Hematopoietic multipotent progenitor cell treated with erythropoietin and hydrocortisone succinate and interleukin-3 and kit ligand, for 6 days (in vitro differentiated cells): Measurements from ENCODE around the gene RTN4R.
"Not testable (repeated sequence)": the region's sequence is repeated elsewhere in the genome, so short reads cannot be mapped to it uniquely, and the experiment has no call there.

Experiments
- DNase-seq: peaks from one replicate; pipeline ENCODE4 v3.0.0-alpha.2; 2015

Gene RTN4R

DNA sequence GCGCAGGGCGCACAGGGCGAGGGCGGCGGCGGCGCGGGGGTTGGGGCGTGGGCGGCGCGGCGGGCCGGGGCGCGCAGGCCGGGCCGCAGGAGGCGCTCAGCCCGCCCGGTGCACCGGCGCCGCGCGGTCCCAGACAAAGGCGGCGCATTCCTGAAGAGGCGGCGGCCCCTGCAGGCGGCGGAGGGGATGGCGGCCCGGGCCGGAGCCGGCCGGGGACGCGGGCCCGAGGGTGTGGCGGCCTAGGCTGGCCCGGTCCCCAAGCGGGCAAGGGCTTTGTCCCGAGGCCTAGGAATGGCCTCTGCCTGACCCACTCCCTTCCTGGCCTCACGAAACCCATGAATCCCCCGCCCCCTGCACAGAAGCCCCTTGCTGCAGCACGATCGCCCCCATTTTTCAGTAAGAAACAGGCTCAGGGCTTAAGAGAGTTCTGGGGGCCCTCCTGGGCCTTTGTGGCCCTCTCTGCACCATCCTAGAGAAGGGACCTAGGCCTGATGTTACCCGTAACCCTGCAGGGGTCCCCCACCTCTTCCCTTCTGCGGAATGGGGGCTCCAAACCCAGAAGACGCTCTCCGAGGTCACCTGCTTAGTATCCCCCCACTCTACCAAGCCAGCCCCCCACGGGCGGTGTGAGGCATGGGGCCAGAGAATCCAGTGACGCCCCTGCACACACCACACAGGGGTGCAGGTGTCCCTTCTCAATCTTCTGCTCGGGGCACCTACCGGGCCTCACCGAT is at the start of gene RTN4R:
TSS of gene RTN4R (minus strand) at position 40 of the 734 bp plus-strand sequence. CDS start 226 bp downstream, outside the sequence.
- peak; percentile 72 for DNase-seq

DNA sequence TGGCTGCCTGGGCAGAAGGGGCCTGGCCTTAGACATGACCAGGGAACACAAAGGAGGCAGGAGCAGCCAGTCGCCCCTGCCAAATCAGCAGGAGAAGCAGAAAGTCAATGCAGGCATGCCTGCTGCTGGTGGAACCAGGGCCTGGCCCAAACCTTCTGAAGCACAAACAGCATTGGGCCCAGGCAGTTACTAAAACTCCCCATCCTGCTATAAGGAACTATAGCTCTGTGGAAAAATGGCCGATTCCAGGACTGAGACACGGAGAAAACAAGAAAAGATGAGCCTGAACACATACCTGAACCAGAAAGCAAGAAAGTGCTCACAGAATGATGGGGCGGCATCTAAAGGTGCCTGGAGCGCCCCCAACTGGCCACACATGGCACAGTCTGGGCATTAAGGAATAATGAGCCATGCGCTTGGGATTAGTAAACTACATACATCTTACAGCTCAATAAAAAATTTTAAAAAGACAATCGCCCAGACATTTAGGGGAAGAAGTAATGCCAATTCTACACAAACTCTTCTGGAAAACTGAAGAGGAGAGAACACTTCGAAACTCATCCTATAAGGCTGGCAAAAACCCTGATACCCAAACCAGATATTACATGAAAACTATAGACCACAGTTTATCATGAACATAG is 49.4 kb upstream of the RTN4R start:
- DNase-seq = peak; percentile 37

- DNase-seq = no peak
Measured at GRCh38 chr22:20316844-20317401, 48.8 kb upstream of the RTN4R start.

GRCh38 chr22:20316217-20316843 is 48.2 kb upstream of the RTN4R start:
- no peak for DNase-seq

GRCh38 chr22:20315337-20316216 is 47.5 kb upstream of the RTN4R start:
- DNase-seq = no peak

DNA sequence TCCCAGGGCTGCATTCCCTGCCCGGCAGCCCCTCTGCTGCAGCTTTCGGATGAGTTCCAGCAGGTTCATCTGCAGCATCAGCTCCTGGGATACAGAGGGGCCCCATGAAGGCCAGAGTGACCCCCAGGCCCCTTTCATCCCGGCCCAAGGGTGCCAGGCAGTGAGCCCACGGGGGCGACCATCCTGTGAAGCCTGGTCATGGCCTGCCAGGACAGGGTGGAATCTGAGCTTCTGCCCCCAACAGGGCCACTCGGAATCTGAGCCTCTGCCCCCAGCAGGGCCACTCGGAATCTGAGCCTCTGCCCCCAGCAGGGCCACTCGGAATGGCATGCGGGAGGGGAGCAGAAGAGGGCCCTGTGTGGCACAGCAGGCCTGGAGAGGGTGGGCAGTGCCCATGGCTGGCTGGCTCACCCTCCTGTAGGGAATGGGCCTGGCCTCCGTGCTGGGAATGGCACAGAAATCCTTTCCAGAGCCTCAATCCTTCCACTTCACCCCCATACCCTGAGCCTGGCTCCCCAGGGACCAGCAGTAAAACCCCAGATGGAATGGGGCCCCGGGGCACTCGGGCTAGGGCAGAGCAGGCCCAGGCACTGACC is 46.7 kb upstream of the RTN4R start:
- DNase-seq = not testable (repeated sequence)

- not testable (repeated sequence) for DNase-seq
Measured at GRCh38 chr22:20314206-20314605, 46.1 kb upstream of the RTN4R start.

GRCh38 chr22:20313306-20314077 is 45.4 kb upstream of the RTN4R start:
- DNase-seq = not testable (repeated sequence)

DNA sequence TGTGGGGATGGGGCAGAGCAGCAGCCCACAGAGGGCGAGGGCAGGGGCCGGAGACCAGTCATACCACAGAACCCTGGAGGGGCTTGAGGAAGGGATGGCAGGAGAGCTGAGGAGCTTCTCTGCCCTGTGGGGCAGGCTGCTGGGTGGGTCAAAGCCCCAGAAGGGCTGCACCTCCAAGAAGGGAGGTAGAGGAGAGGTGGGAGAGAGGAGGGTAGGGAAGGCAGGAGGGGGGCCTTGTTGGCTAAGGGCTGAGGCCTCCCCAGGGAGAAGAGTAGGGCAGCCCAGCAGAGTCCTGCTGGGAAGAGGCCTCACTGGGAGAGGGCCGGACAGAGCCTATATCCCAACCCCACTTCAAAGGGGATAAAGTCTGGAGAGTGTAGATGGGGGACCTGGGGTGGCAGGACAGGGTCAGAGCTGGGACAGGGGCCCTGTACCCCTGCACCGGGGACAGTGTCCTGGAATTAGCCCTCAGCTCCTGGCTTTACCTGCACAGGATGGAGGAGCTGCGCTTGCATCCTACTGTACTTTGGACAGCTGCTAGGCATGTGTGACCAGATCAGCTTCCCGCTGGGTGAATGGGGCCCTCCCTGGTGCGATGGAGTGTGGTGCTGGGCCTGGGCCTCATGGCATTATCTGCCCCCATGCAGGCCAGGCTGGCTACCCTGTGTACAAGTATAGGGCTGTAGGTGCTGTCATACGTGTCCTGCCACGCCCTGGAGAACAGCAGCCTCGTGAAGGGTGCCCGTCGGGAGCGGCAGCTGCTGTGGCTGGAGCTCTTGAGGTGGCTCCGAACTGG is 44.5 kb upstream of the RTN4R start:
- DNase-seq = no peak

GRCh38 chr22:20311249-20312062 is 43.3 kb upstream of the RTN4R start:
- not testable (repeated sequence) for DNase-seq

DNA sequence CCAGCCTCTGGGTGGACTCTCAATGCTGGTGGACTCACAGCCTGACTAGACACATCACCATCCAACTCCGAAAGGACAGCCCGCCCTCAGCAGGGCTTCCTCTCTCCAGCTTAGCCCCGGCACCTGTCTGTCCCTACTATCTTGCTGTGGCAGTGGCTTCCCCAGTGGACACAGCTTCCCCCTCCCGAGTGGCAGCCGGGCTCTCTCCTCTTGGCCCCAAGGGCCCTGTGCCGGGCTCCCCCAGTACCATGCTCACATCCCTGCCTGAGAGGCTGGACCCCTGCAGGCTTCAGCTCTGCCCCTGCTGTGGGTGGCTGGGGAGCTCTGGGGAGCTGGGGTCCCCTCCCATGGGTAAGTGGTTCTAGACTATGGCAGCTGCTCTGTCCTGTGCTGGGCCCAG is 42.7 kb upstream of the RTN4R start:
- DNase-seq = not testable (repeated sequence)

DNA sequence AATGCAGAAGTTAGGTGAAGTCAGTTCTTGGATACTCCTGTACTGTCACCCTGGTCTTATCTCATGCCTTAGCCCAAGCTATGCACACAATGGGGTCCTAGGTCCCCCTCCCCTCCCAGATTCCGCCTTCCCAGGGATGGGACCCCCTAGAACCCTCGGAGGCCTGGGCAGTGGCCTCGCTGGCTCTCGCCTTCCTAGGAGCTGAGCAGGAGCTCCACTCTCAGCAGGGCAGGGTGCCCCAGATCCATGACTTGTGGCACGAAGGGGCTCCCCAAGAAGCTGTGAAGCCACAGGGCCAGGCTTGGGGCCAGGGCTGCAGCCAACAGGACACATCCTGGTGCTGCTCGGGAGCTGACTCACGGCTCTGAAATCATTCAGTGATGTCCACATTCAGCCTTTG is 42.1 kb upstream of the RTN4R start:
- not testable (repeated sequence) for DNase-seq

DNA sequence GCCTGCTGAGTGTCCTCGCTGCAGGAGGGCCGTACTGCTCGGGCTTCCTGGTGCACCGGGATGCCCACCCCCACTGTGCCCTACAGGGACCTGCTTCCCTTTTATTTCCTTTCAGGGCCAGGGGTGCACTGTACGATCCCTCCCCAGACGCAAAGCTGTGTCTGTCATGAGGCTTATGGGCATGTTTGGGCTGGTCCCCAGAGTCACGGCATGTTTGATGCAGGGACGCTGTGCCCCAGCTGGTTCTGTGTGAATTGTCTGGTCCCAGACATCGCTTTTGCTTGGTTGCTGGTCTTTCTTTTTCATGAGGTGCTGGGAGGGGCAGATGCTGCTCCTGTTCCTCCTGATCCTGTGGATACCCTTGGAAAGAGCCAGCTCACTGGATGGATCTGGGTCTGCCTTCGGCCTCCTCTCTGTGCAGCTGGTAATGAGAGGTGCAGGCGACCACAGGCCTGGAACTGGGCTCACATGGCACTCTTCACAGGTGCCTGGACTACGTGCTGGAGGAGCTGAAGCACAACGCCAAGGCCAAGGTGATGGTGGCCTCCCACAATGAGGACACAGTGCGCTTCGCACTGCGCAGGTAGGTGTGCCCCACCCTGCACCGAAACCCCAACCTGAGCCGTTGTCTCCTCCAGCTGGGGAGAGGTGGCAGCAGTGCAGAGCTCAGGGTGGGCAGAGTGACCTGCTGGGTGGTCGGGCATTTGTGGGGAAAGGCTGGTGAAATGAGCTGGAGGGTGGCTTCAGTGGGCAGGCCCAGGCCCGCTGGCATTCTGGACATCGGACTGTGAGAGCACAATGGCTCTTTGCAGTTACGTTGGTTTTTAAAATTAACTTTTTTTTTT is 40.9 kb upstream of the RTN4R start:
- DNase-seq = not testable (repeated sequence)

DNA sequence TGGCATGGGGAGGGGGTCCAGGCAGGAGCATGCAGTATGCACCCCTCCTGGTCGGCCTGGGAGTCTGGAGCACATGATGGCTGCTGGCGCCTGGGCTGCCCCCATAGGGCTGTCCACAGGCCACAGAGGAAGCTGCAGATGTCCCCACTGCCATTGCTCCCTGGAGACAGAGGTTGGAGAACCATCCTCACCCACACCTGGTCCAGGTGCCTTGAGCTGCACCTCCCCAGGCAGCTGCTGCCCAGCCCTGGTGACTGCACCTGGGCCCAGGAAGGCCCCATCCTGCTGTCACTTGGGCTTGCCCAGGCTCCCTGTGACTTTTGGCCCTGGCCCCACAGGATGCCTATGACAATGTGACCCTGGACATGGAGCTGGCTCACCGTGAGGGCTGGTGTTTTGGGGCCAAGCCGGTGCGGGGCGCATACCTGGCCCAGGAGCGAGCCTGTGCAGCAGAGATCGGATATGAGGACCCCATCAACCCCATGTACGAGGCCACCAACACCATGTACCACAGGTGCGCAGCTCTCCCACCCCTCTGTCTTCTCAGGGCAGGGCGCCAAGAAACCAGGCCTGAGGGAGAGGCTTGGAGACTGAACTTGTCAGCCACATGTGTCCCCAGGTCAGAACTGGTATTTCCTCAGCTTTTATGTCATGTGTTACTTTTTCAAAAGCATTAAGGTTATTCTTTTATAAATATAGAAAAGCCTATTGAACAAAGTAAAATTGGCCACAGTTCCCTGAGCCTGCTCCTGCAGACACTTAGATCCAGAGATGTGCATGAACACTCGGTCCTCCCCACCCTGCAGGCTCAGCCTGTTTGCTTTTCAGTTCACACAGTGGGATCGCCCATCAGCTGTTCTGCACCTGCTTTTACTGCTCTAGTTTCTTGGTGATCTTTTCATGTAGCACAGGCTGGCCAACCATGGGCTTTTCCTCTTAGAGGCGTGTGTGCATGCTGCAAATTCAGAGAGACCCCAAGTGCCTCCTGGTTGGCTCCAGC is 39.6 kb upstream of the RTN4R start:
- not testable (repeated sequence) for DNase-seq

GRCh38 chr22:20306646-20307447 is 38.7 kb upstream of the RTN4R start:
- DNase-seq = not testable (repeated sequence)

GRCh38 chr22:20305894-20306645 is 38.0 kb upstream of the RTN4R start:
- DNase-seq = no peak
